Measurements from ENCODE around the gene FYN.

DNA sequence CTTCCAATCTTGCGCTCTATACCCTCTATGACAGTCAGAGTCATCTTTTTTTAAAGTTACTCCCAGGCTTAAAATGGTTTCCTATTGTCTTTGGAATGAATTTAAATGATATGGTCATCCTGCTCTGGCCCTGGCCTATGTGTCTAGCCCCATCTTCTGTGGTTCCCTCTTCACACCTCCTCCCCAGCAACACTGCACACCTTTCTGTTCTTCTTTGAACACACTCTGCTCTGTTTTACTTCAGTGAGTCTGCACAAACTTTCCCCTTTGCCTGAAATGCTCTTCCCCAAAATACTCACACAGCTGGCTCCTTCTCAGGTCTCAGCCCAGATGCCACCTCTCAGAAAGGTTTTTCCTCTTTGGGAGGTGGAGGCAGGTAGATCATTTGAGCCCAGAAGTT is 132.7 kb downstream of the FYN start:
- TF ChIP-seq EZH2 (IDR thresholded peaks at IDR 0.05) (no peak), POLR2AphosphoS5 (IDR thresholded peaks at IDR 0.05; ENCODE audit: borderline replicate concordance, low read depth, low read length) (no peak), FOXP2 (optimal IDR thresholded peaks at IDR 0.05; ENCODE audit: control extremely low read depth, extremely low read length, insufficient read depth) (no peak)
